Mesendoderm (in vitro differentiated cells): ENCODE data around the gene MAP3K13.

Source experiments
- DNase-seq: peaks from one replicate; pipeline ENCODE4 v3.0.0; 2013
- H2AK5ac ChIP-seq: 2 replicates; pipeline ENCODE4 v1.6.1; 2013; ENCODE audit warnings: low read length, inconsistent platforms
- H2BK120ac ChIP-seq: 2 replicates; pipeline ENCODE4 v1.6.1; 2013; ENCODE audit warnings: low read depth, mild to moderate bottlenecking, low read length, moderate library complexity, mixed read lengths
- H2BK15ac ChIP-seq: replicated peaks from 2 replicates; pipeline ENCODE4 v1.6.1; 2013; ENCODE audit warnings: low read depth, mild to moderate bottlenecking, moderate library complexity
- H2BK5ac ChIP-seq: 2 replicates; pipeline ENCODE4 v1.6.1; 2013; ENCODE audit warnings: low read length, inconsistent platforms
- H3K18ac ChIP-seq: 2 replicates; pipeline ENCODE4 v1.6.1; 2013; ENCODE audit warnings: mild to moderate bottlenecking, low read length, mixed read lengths
- H3K23ac ChIP-seq: one replicate; pipeline ENCODE4 v1.6.1; 2013; ENCODE audit warnings: low read length
- H3K27ac ChIP-seq: 2 replicates; pipeline ENCODE4 v1.5.1; 2013; ENCODE audit warnings: low read depth, mild to moderate bottlenecking, inconsistent platforms, low read length, moderate library complexity
- H3K27me3 ChIP-seq: 2 replicates; pipeline ENCODE4 v1.6.1; 2013; ENCODE audit warnings: low read length, control low read depth, mild to moderate bottlenecking, inconsistent platforms; ENCODE audit not compliant: insufficient read depth, poor library complexity
- H3K36me3 ChIP-seq: 2 replicates; pipeline ENCODE4 v1.6.1; 2013; ENCODE audit warnings: low read length, inconsistent platforms; ENCODE audit not compliant: control insufficient read depth, insufficient read depth
- H3K4ac ChIP-seq: one replicate; pipeline ENCODE4 v1.6.1; 2013; ENCODE audit warnings: low read depth, mild to moderate bottlenecking, low read length, moderate library complexity
- H3K4me1 ChIP-seq: 2 replicates; pipeline ENCODE4 v1.6.1; 2013; ENCODE audit warnings: low read depth, low read length, inconsistent platforms; ENCODE audit not compliant: control insufficient read depth
- H3K4me2 ChIP-seq: 2 replicates; pipeline ENCODE4 v1.6.1; 2013; ENCODE audit warnings: low read length
- H3K4me3 ChIP-seq: 2 replicates; pipeline ENCODE4 v1.5.1; 2013; ENCODE audit warnings: mild to moderate bottlenecking, low read length
- H3K56ac ChIP-seq: one replicate; pipeline ENCODE4 v1.6.1; 2013; ENCODE audit warnings: low read length
- H3K79me1 ChIP-seq: 2 replicates; pipeline ENCODE4 v1.6.1; 2013; ENCODE audit warnings: low read length, inconsistent platforms
- H3K79me2 ChIP-seq: 2 replicates; pipeline ENCODE4 v1.6.1; 2013; ENCODE audit warnings: mild to moderate bottlenecking, low read length; ENCODE audit not compliant: control insufficient read depth, insufficient read depth
- H3K9ac ChIP-seq: 2 replicates; pipeline ENCODE4 v1.6.1; 2013; ENCODE audit warnings: low read length, inconsistent platforms
- H4K5ac ChIP-seq: one replicate; pipeline ENCODE4 v1.6.1; 2013; ENCODE audit warnings: low read length
- H4K8ac ChIP-seq: one replicate; pipeline ENCODE4 v1.6.1; 2013; ENCODE audit warnings: low read depth, mild to moderate bottlenecking, control low read depth, low read length, moderate library complexity
- WGBS: extraction: QIAGEN DNeasy Blood & Tissue Kit; methylation state at CpG from one replicate; pipeline ENCODE4 v1.1.7; 2013; ENCODE audit warnings: low lambda C conversion rate, missing lambda C conversion rate; ENCODE audit not compliant: insufficient coverage; ENCODE audit errors: extremely low coverage; 5-methylcytosine and 5-hydroxymethylcytosine counted together

Gene MAP3K13

GRCh38 chr3:185402561-185402960 lies 39.6 kb downstream of the MAP3K13 start:
- no CpG with 5 or more reads among the region's 5 CpGs for WGBS
- no peaks in the 10 kb centered on the region for H3K27me3 ChIP-seq
- no peak overlapping the region for H2BK5ac ChIP-seq
- H2BK120ac ChIP-seq: no peak overlapping the region
- H3K4ac ChIP-seq: no peak overlapping the region
- H3K4me1 ChIP-seq: no peaks in the 10 kb centered on the region
- H4K8ac ChIP-seq: no peak overlapping the region
- no peaks in the 10 kb centered on the region for H3K79me1 ChIP-seq
- no peak overlapping the region for H2AK5ac ChIP-seq
- H3K27ac ChIP-seq: no peak overlapping the region
- H3K56ac ChIP-seq: no peak overlapping the region
- H4K5ac ChIP-seq: no peak overlapping the region
- H3K18ac ChIP-seq: no peak overlapping the region
- no peak overlapping the region for H3K4me2 ChIP-seq
- DNase-seq: no peak
- H3K79me2 ChIP-seq: no peaks in the 10 kb centered on the region
- H3K23ac ChIP-seq: no peak overlapping the region
- no peak overlapping the region for H2BK15ac ChIP-seq
- no peak overlapping the region for H3K9ac ChIP-seq
- H3K36me3 ChIP-seq: no peaks in the 10 kb centered on the region
- H3K4me3 ChIP-seq: no peak overlapping the region

DNA sequence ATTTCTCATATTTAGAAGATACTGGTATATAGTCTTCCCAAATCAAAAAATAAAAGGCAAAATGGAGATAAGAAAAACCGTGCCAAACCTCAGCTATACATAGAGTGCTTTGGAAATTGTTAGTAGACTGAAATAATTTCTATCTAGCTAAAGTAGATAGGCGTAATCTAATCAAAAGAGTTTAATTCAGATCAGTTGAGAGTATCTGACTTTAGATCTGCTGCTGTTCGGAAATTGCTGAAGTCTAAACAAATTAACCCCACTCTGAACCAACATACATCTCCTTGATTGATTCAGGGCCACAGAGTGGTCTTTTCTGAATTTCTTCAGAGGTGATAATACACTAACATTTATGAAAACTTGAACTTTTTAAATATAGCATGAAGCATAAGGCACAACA lies 40.1 kb downstream of the MAP3K13 start:
- Histone ChIP-seq H3K56ac (no peak overlapping the region), H3K4me1 (no peaks in the 10 kb centered on the region), H4K5ac (no peak overlapping the region), H4K8ac (no peak overlapping the region), H2AK5ac (no peak overlapping the region), H3K4ac (no peak overlapping the region), H3K9ac (no peak overlapping the region), H3K79me1 (no peaks in the 10 kb centered on the region), H3K36me3 (no peaks in the 10 kb centered on the region), H2BK120ac (no peak overlapping the region), H3K27ac (no peak overlapping the region), H2BK15ac (no peak overlapping the region), H3K4me2 (no peak overlapping the region), H3K79me2 (no peaks in the 10 kb centered on the region), H3K18ac (no peak overlapping the region), H2BK5ac (no peak overlapping the region), H3K23ac (no peak overlapping the region), H3K4me3 (no peak overlapping the region), H3K27me3 (no peaks in the 10 kb centered on the region)
- no CpG with 5 or more reads among the region's 3 CpGs for WGBS
- no peak for DNase-seq

DNA sequence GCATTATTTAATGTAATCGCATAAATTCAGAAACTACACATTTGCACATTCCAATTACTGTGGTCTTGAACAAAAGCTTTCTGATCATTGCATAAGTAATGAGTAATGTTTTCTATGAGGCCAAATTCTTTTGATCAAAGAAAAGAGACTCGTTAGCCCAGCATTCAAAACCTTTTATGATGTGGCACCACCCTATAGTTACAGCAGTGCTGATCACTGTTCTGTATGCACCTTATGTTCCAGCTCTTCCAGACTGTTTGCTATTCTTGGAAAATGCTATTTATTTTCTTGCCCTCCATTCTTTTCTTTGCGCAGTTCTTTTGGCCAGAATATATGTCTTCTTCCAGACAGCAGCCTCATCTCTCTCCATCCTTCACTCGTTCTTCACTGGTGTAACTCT lies 42.3 kb downstream of the MAP3K13 start:
- no peak overlapping the region for H2BK15ac ChIP-seq
- no peak overlapping the region for H3K27ac ChIP-seq
- H3K79me2 ChIP-seq: no peaks in the 10 kb centered on the region
- no peak overlapping the region for H3K4me2 ChIP-seq
- H2BK120ac ChIP-seq: no peak overlapping the region
- no CpG with 5 or more reads among the region's 4 CpGs for WGBS
- H3K4me3 ChIP-seq: no peak overlapping the region
- H2AK5ac ChIP-seq: no peak overlapping the region
- no peak overlapping the region for H3K18ac ChIP-seq
- no peaks in the 10 kb centered on the region for H3K36me3 ChIP-seq
- H3K4me1 ChIP-seq: no peaks in the 10 kb centered on the region
- H2BK5ac ChIP-seq: no peak overlapping the region
- H3K23ac ChIP-seq: no peak overlapping the region
- no peak overlapping the region for H4K5ac ChIP-seq
- no peak overlapping the region for H3K9ac ChIP-seq
- H3K79me1 ChIP-seq: no peaks in the 10 kb centered on the region
- DNase-seq: no peak
- no peak overlapping the region for H4K8ac ChIP-seq
- H3K56ac ChIP-seq: no peak overlapping the region
- no peaks in the 10 kb centered on the region for H3K27me3 ChIP-seq
- H3K4ac ChIP-seq: no peak overlapping the region

DNA sequence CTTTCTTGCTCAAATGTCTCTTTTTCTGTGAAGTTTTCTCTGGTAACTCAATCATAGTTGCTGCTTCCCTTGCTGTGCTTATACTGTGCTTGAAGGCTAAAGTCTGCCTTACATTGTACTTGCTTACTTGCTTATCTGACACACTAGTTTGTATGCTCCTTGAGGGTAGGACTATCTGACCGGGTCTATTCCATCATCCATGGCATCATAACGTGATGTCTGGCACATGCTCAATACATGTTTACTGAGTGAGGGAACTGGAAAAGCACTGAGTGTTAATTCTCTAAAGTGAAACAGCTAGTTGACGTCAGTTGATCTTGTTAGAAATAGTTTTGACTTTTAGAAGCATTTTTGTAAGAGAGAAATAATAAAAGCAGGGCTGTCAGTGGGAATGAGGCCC lies 42.7 kb downstream of the MAP3K13 start:
- no peaks in the 10 kb centered on the region for H3K27me3 ChIP-seq
- H3K79me1 ChIP-seq: no peaks in the 10 kb centered on the region
- DNase-seq: no peak
- no peak overlapping the region for H3K4me2 ChIP-seq
- H4K5ac ChIP-seq: no peak overlapping the region
- H2BK120ac ChIP-seq: no peak overlapping the region
- no peaks in the 10 kb centered on the region for H3K4me1 ChIP-seq
- H4K8ac ChIP-seq: no peak overlapping the region
- H3K79me2 ChIP-seq: no peaks in the 10 kb centered on the region
- H2BK15ac ChIP-seq: no peak overlapping the region
- no peaks in the 10 kb centered on the region for H3K36me3 ChIP-seq
- H3K18ac ChIP-seq: no peak overlapping the region
- WGBS: no CpG with 5 or more reads among the region's 3 CpGs
- no peak overlapping the region for H3K4ac ChIP-seq
- H3K27ac ChIP-seq: no peak overlapping the region
- H3K4me3 ChIP-seq: no peak overlapping the region
- no peak overlapping the region for H3K56ac ChIP-seq
- no peak overlapping the region for H2AK5ac ChIP-seq
- H2BK5ac ChIP-seq: no peak overlapping the region
- H3K23ac ChIP-seq: no peak overlapping the region
- no peak overlapping the region for H3K9ac ChIP-seq

DNA sequence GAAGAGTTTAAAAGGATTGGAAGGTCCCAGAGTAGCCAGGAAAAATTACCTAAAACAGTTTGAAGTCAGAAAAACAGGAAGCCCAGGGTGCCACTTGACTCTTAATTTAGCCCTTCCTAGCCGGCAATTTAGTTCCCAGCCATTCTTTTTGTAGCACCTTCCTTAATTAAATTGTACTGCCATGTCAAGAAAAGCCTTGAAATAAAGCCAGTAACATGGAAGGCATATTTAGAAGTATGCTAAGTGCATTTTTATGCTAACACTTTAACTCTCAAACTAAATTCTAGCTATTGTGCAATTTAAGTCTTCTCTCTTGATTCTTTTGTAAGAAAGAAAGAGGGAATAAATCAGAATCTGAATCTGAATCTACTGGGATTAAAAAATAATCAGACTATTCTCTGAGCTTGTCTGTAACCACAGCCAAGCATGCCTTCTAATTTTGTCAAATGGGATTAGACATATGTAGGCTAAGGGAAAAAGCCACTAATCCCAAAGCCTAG lies 43.2 kb downstream of the MAP3K13 start:
- Histone ChIP-seq H3K18ac (no peak overlapping the region), H3K4me1 (no peaks in the 10 kb centered on the region)

DNA sequence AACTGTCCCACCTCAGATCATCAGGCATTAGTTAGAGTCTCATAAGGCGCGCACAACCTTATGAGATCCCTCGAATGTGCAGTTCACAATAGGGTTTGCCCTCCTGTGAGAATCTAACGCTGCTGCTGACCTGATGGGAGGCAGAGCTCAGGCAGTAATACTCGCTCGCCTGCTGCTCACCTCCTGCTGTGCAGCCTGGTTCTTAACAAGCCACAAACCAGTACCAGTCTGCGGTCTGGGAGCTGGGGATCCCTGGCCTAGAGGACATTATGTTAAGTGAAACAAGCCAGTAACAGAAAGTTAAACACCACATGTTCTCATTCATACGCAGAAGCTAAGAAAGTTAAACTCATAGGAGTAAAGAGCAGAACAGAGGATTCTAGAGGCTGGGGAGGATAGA lies 47.0 kb downstream of the MAP3K13 start:
- Histone ChIP-seq H3K23ac (no peak overlapping the region), H2BK120ac (no peak overlapping the region), H3K4ac (no peak overlapping the region), H2BK15ac (no peak overlapping the region), H2AK5ac (no peak overlapping the region), H3K4me3 (no peak overlapping the region), H3K9ac (no peak overlapping the region), H3K18ac (no peak overlapping the region), H3K27ac (no peak overlapping the region), H3K4me1 (no peaks in the 10 kb centered on the region), H4K8ac (no peak overlapping the region), H3K79me1 (no peaks in the 10 kb centered on the region), H4K5ac (no peak overlapping the region), H3K79me2 (no peaks in the 10 kb centered on the region), H3K27me3 (no peaks in the 10 kb centered on the region), H3K36me3 (no peaks in the 10 kb centered on the region), H3K4me2 (no peak overlapping the region), H3K56ac (no peak overlapping the region), H2BK5ac (no peak overlapping the region)
- DNase-seq: no peak
- no CpG with 5 or more reads among the region's 8 CpGs for WGBS

More for the DNA sequence above, 43.2 kb downstream of the MAP3K13 start:
- H4K8ac ChIP-seq: no peak overlapping the region
- H3K4me2 ChIP-seq: no peak overlapping the region
- no peak overlapping the region for H2BK5ac ChIP-seq
- no peak overlapping the region for H4K5ac ChIP-seq
- no peak overlapping the region for H3K23ac ChIP-seq
- no peak overlapping the region for H3K56ac ChIP-seq
- no peak overlapping the region for H2AK5ac ChIP-seq
- no peaks in the 10 kb centered on the region for H3K79me2 ChIP-seq
- no peaks in the 10 kb centered on the region for H3K27me3 ChIP-seq
- DNase-seq: no peak
- H3K9ac ChIP-seq: no peak overlapping the region
- no peak overlapping the region for H3K4me3 ChIP-seq
- no peak overlapping the region for H2BK15ac ChIP-seq
- no CpG with 5 or more reads among the region's 1 CpG for WGBS
- no peak overlapping the region for H3K27ac ChIP-seq
- no peak overlapping the region for H2BK120ac ChIP-seq
- H3K79me1 ChIP-seq: no peaks in the 10 kb centered on the region
- no peaks in the 10 kb centered on the region for H3K36me3 ChIP-seq
- no peak overlapping the region for H3K4ac ChIP-seq
